RWPE2 (cell line): ENCODE results near the gene MTIF3.
A peak's percentile ranks its signal among the peaks of the same experiment; 100 is the strongest.

Source experiments
- ATAC-seq: fragments of 200-7000 bp; cut with Tn5 transposase; 3 replicates; pipeline ENCODE4 v1.9.1; 2021; ENCODE audit warnings: low read depth
- DNase-seq: peaks from one replicate; pipeline ENCODE4 v3.0.0-alpha.2; 2020; ENCODE audit warnings: low spot score
- H3K27ac ChIP-seq: fragments of 450-650 bp; 2 replicates; pipeline ENCODE4 v1.5.1; 2017; ENCODE audit warnings: mild to moderate bottlenecking; ENCODE audit not compliant: poor library complexity, severe bottlenecking
- H3K27me3 ChIP-seq: fragments of 250-450 bp; sonication (Bioruptor Pico); 2 replicates; pipeline ENCODE4 v1.5.1; 2021; ENCODE audit warnings: mild to moderate bottlenecking, moderate library complexity; ENCODE audit not compliant: insufficient read depth, poor library complexity, severe bottlenecking
- H3K36me3 ChIP-seq: fragments of 250-450 bp; sonication (Bioruptor Pico); 2 replicates; pipeline ENCODE4 v1.5.1; 2020; ENCODE audit warnings: low read depth, mild to moderate bottlenecking, moderate library complexity
- H3K4me1 ChIP-seq: fragments of 250-450 bp; sonication (Bioruptor Pico); 2 replicates; pipeline ENCODE4 v1.5.1; 2021; ENCODE audit warnings: mild to moderate bottlenecking, moderate library complexity; ENCODE audit not compliant: insufficient read depth, poor library complexity, severe bottlenecking
- H3K4me3 ChIP-seq: fragments of 250-450 bp; sonication (Bioruptor Pico); 2 replicates; pipeline ENCODE4 v1.5.1; 2021; ENCODE audit warnings: mild to moderate bottlenecking, moderate library complexity; ENCODE audit not compliant: severe bottlenecking
- H3K9me3 ChIP-seq: fragments of 250-450 bp; sonication (Bioruptor Pico); 2 replicates; pipeline ENCODE4 v1.5.1; 2021; ENCODE audit warnings: mild to moderate bottlenecking, moderate library complexity; ENCODE audit not compliant: severe bottlenecking
- CTCF ChIP-seq: fragments of 450-650 bp; IDR thresholded peaks from one replicate; pipeline ENCODE4 v1.5.1; 2017; ENCODE audit warnings: mild to moderate bottlenecking, moderate library complexity; ENCODE audit not compliant: poor library complexity, severe bottlenecking

The MTIF3 gene

GRCh38 chr13:27408074-27408473 is 42.3 kb downstream of the MTIF3 start:
- H3K36me3 ChIP-seq: no peaks in the 10 kb centered on the region
- H3K4me1 ChIP-seq: no peaks in the 10 kb centered on the region
- DNase-seq (no peak), ATAC-seq (no peak)
- TF ChIP-seq CTCF: no peak
- no peak overlapping the region for H3K4me3 ChIP-seq
- no peak overlapping the region for H3K27ac ChIP-seq
- H3K27me3 ChIP-seq: peaks cover 4% of the 10 kb centered on the region
- H3K9me3 ChIP-seq: no peaks in the 10 kb centered on the region

GRCh38 chr13:27406178-27406939 is 44.0 kb downstream of the MTIF3 start:
- ATAC-seq (peak; percentile 21; the same call in 1 of the 3 replicates), DNase-seq (no peak)
- Histone ChIP-seq H3K27ac (no peak overlapping the region), H3K9me3 (no peaks in the 10 kb centered on the region), H3K36me3 (no peaks in the 10 kb centered on the region), H3K4me1 (no peaks in the 10 kb centered on the region), H3K27me3 (no peaks in the 10 kb centered on the region), H3K4me3 (no peak overlapping the region)
- peak; percentile 60 for TF ChIP-seq CTCF

GRCh38 chr13:27405546-27406134 is 44.7 kb downstream of the MTIF3 start:
- TF ChIP-seq CTCF: no peak
- ATAC-seq (no peak), DNase-seq (no peak)
- Histone ChIP-seq H3K9me3 (no peaks in the 10 kb centered on the region), H3K4me1 (no peaks in the 10 kb centered on the region), H3K36me3 (no peaks in the 10 kb centered on the region), H3K27ac (no peak overlapping the region), H3K4me3 (no peak overlapping the region), H3K27me3 (no peaks in the 10 kb centered on the region)

GRCh38 chr13:27404680-27405079 is 45.7 kb downstream of the MTIF3 start:
- H3K4me1 ChIP-seq: no peaks in the 10 kb centered on the region
- ATAC-seq (no peak), DNase-seq (no peak)
- H3K9me3 ChIP-seq: no peaks in the 10 kb centered on the region
- no peak overlapping the region for H3K27ac ChIP-seq
- TF ChIP-seq CTCF: no peak
- no peaks in the 10 kb centered on the region for H3K36me3 ChIP-seq
- no peaks in the 10 kb centered on the region for H3K27me3 ChIP-seq
- no peak overlapping the region for H3K4me3 ChIP-seq

GRCh38 chr13:27403727-27404385 is 46.5 kb downstream of the MTIF3 start:
- DNase-seq (no peak), ATAC-seq (no peak)
- no peak for TF ChIP-seq CTCF
- no peaks in the 10 kb centered on the region for H3K27me3 ChIP-seq
- H3K9me3 ChIP-seq: no peaks in the 10 kb centered on the region
- H3K4me3 ChIP-seq: no peak overlapping the region
- H3K4me1 ChIP-seq: no peaks in the 10 kb centered on the region
- no peak overlapping the region for H3K27ac ChIP-seq
- no peaks in the 10 kb centered on the region for H3K36me3 ChIP-seq
